HEK293 (cell line): ENCODE measurements around the gene CDH23.

ENCODE experiments used
- CTCF ChIA-PET: fragments of 350-600 bp; formaldehyde crosslinking; extraction: SDS; loops from one replicate; lab custom pipeline; 2021; ENCODE audit warnings: antibody characterized with exemption; lab: Yijun Ruan, JAX
- POLR2A ChIA-PET: fragments of 300-600 bp; formaldehyde crosslinking; extraction: SDS; loops from one replicate; lab custom pipeline; 2020; ENCODE audit warnings: antibody characterized with exemption, inconsistent platforms; lab: Yijun Ruan, JAX
- H3K27ac ChIP-seq: fragments of 200-500 bp; sonication (Bioruptor generic); 2 replicates; pipeline ENCODE4 v1.5.1; 2014; ENCODE audit warnings: low read depth, low read length, control low read depth, inconsistent platforms; ENCODE audit errors: extremely low read depth
- H3K36me3 ChIP-seq, 2 experiments: fragments of 200-500 bp in 1 of 2; sonication (Bioruptor generic) in 1 of 2; 1 replicate in 1 of 2; 2 replicates in 1 of 2; pipeline ENCODE4 v1.5.1; 2014 to 2017; ENCODE audit warnings: inconsistent platforms in 2 of 2, low read length in 2 of 2; ENCODE audit not compliant: control insufficient read depth in 2 of 2, insufficient read depth in 1 of 2
- H3K4me1 ChIP-seq: fragments of 200-500 bp; sonication (Bioruptor generic); 2 replicates; pipeline ENCODE4 v1.5.1; 2014; ENCODE audit warnings: mild to moderate bottlenecking, low read length, inconsistent platforms; ENCODE audit not compliant: control insufficient read depth, insufficient read depth
- H3K4me3 ChIP-seq: 2 replicates; pipeline ENCODE4 v1.5.1; 2011; ENCODE audit warnings: low read depth, mild to moderate bottlenecking, control low read depth, low read length, moderate library complexity
- H3K9me3 ChIP-seq: fragments of 200-500 bp; sonication (Bioruptor generic); 2 replicates; pipeline ENCODE4 v1.5.1; 2014; ENCODE audit warnings: low read depth, low read length, inconsistent platforms; ENCODE audit not compliant: control insufficient read depth, insufficient read depth
- CTCF ChIP-seq: fragments of 450-650 bp; formaldehyde crosslinking; IDR thresholded peaks from 2 replicates; pipeline ENCODE4 v1.5.1; 2016; ENCODE audit warnings: missing biosample characterization, missing genetic modification characterization
- GLIS1 ChIP-seq: fragments of 450-650 bp; formaldehyde crosslinking; IDR thresholded peaks from 2 replicates; pipeline ENCODE4 v1.5.1; 2016; ENCODE audit warnings: missing biosample characterization, missing genetic modification characterization
- HOXA7 ChIP-seq: sonication (generic); formaldehyde crosslinking; IDR thresholded peaks from 2 replicates; pipeline ENCODE4 v1.8.1; 2022; ENCODE audit warnings: missing genetic modification reagents, borderline replicate concordance
- OVOL3 ChIP-seq: fragments of 450-650 bp; formaldehyde crosslinking; IDR thresholded peaks from 2 replicates; pipeline ENCODE4 v1.5.1; 2016; ENCODE audit warnings: missing biosample characterization, missing genetic modification characterization
- YY1 ChIP-seq: fragments of 450-650 bp; formaldehyde crosslinking; IDR thresholded peaks from 2 replicates; pipeline ENCODE4 v1.5.1; 2018; ENCODE audit warnings: missing biosample characterization, missing genetic modification characterization
- ZBTB8A ChIP-seq: fragments of 450-650 bp; formaldehyde crosslinking; IDR thresholded peaks from 2 replicates; pipeline ENCODE4 v1.5.1; 2016; ENCODE audit warnings: missing biosample characterization, missing genetic modification characterization
- ZFP3 ChIP-seq: fragments of 450-650 bp; formaldehyde crosslinking; IDR thresholded peaks from 2 replicates; pipeline ENCODE4 v1.5.1; 2016; ENCODE audit warnings: low read depth, missing biosample characterization, missing genetic modification characterization
- ZFP37 ChIP-seq: fragments of 450-650 bp; formaldehyde crosslinking; IDR thresholded peaks from 2 replicates; pipeline ENCODE4 v1.5.1; 2016; ENCODE audit warnings: missing biosample characterization, missing genetic modification characterization
- ZFP41 ChIP-seq: fragments of 450-650 bp; formaldehyde crosslinking; IDR thresholded peaks from 2 replicates; pipeline ENCODE4 v1.5.1; 2016; ENCODE audit warnings: missing biosample characterization, missing genetic modification characterization, borderline replicate concordance
- ZNF155 ChIP-seq: fragments of 450-650 bp; formaldehyde crosslinking; IDR thresholded peaks from 2 replicates; pipeline ENCODE4 v1.5.1; 2016; ENCODE audit warnings: missing biosample characterization, missing genetic modification characterization
- ZNF26 ChIP-seq: fragments of 450-650 bp; formaldehyde crosslinking; IDR thresholded peaks from 2 replicates; pipeline ENCODE4 v1.5.1; 2016; ENCODE audit warnings: missing biosample characterization, missing genetic modification characterization
- ZNF335 ChIP-seq: fragments of 450-650 bp; formaldehyde crosslinking; conservative IDR thresholded peaks from 2 replicates; pipeline ENCODE4 v1.5.1; 2016; ENCODE audit warnings: missing biosample characterization, missing genetic modification characterization
- ZNF433 ChIP-seq: fragments of 450-650 bp; formaldehyde crosslinking; IDR thresholded peaks from 2 replicates; pipeline ENCODE4 v1.5.1; 2016; ENCODE audit warnings: missing biosample characterization, missing genetic modification characterization, low read depth
- ZNF501 ChIP-seq: fragments of 450-650 bp; formaldehyde crosslinking; IDR thresholded peaks from 2 replicates; pipeline ENCODE4 v1.5.1; 2016; ENCODE audit warnings: missing biosample characterization, missing genetic modification characterization
- ZNF530 ChIP-seq: fragments of 450-650 bp; formaldehyde crosslinking; IDR thresholded peaks from 2 replicates; pipeline ENCODE4 v1.5.1; 2016; ENCODE audit warnings: low read depth, missing biosample characterization, missing genetic modification characterization
- ZNF658 ChIP-seq: fragments of 450-650 bp; formaldehyde crosslinking; IDR thresholded peaks from 2 replicates; pipeline ENCODE4; 2016; ENCODE audit warnings: missing biosample characterization, missing genetic modification characterization
- ZNF660 ChIP-seq: fragments of 450-650 bp; IDR thresholded peaks from 2 replicates; pipeline ENCODE4 v1.5.1; 2018; ENCODE audit warnings: missing biosample characterization, mild to moderate bottlenecking, missing genetic modification characterization
- ZNF830 ChIP-seq: fragments of 450-650 bp; IDR thresholded peaks from 2 replicates; pipeline ENCODE4 v1.5.0; 2018; ENCODE audit warnings: missing biosample characterization, missing genetic modification characterization, low read depth, mild to moderate bottlenecking, moderate library complexity
- ZSCAN5A ChIP-seq: fragments of 450-650 bp; formaldehyde crosslinking; IDR thresholded peaks from 2 replicates; pipeline ENCODE4 v1.5.1; 2016; ENCODE audit warnings: missing biosample characterization, missing genetic modification characterization

The CDH23 gene

GRCh38 chr10:71611709-71612422 lies 215.1 kb downstream of the CDH23 start:
- H3K36me3 ChIP-seq: no peaks in the 10 kb centered on the region
- no peak overlapping the region for H3K4me3 ChIP-seq
- ChIA-PET CTCF (interaction anchor here (0.5 to 5.1 kb wide), 10 partner anchors 11 to 245 kb away, joined by 3 to 39 read pairs (median 4); no protein-coding TSS in a partner anchor), POLR2A (no interaction called here)
- no peaks in the 10 kb centered on the region for H3K4me1 ChIP-seq
- TF ChIP-seq HOXA7 (CRISPR knock-in tag) (no peak), ZFP41 (tag by site-specific recombination) (no peak), ZNF335 (tag by site-specific recombination) (no peak), GLIS1 (tag by site-specific recombination) (peak; percentile 47; the same call in 1 of the 2 replicates)
- no peaks in the 10 kb centered on the region for H3K9me3 ChIP-seq
- no peak overlapping the region for H3K27ac ChIP-seq

- H3K9me3 ChIP-seq: no peaks in the 10 kb centered on the region
- POLR2A ChIA-PET: no interaction called here
- no peak overlapping the region for H3K27ac ChIP-seq
- no peaks in the 10 kb centered on the region for H3K4me1 ChIP-seq
- no peak for TF ChIP-seq ZNF830 (tag by site-specific recombination)
- TF ChIP-seq ZNF658 (tag by site-specific recombination): no peak
- TF ChIP-seq ZSCAN5A (tag by site-specific recombination): no peak
- no peak for TF ChIP-seq ZNF433
- TF ChIP-seq YY1 (tag by site-specific recombination): no peak
- no peak for TF ChIP-seq ZNF26 (tag by site-specific recombination)
- TF ChIP-seq ZBTB8A (tag by site-specific recombination): no peak
- no peak for TF ChIP-seq OVOL3 (tag by site-specific recombination)
- no peak for TF ChIP-seq ZNF155 (tag by site-specific recombination)
- TF ChIP-seq ZFP3 (tag by site-specific recombination): no peak
- no peak for TF ChIP-seq ZFP37 (tag by site-specific recombination)
- TF ChIP-seq CTCF (tag by site-specific recombination): no peak
- TF ChIP-seq ZNF501 (tag by site-specific recombination): no peak
- no peak for TF ChIP-seq ZNF660 (tag by site-specific recombination)
- TF ChIP-seq ZNF530: no peak
- CTCF ChIA-PET: interaction anchor here (0.8 to 1.7 kb wide), 5 partner anchors 9 to 300 kb away, joined by 3 to 8 read pairs (median 3); no protein-coding TSS in a partner anchor
- H3K36me3 ChIP-seq: no peaks in the 10 kb centered on the region
- no peak overlapping the region for H3K4me3 ChIP-seq
Observed at GRCh38 chr10:71613261-71613777, 216.6 kb downstream of the CDH23 start.
